CD14-positive monocyte (primary cell): Measurements from ENCODE around the gene DGKQ. TPM values are rescaled to one million over a fixed set of nuclear protein-coding genes. Genes with fewer than 3 reads are reported as not detected.

Source experiments
- DNase-seq, 3 donors: peaks; one replicate each; pipeline ENCODE4 v3.0.0-alpha.2; 2011 to 2022
- H2AFZ ChIP-seq: 2 replicates; pipeline ENCODE4 v1.6.0; 2012; ENCODE audit warnings: mild to moderate bottlenecking, low read depth, low read length, inconsistent platforms; ENCODE audit not compliant: insufficient read depth, poor library complexity, severe bottlenecking
- H3K27ac ChIP-seq, 2 donors: 1 replicate in 1 of 2; 2 replicates in 1 of 2; pipeline ENCODE4 v1.5.1; 2012 to 2013; ENCODE audit warnings: low read length in 2 of 2, control low read depth in 1 of 2, inconsistent platforms in 1 of 2, low read depth in 1 of 2, mild to moderate bottlenecking in 1 of 2
- H3K27me3 ChIP-seq, 2 donors: one replicate each; pipeline versions ENCODE4 v1.6.0 to v1.6.1; 2011 to 2013; ENCODE audit warnings: low read length in 2 of 2; ENCODE audit not compliant: control insufficient read depth in 2 of 2, insufficient read depth in 2 of 2
- H3K36me3 ChIP-seq, 2 donors: replicated peaks in 1 of 2; 1 replicate in 1 of 2; 2 replicates in 1 of 2; pipeline versions ENCODE4 v1.5.1 to v1.6.1; 2012 to 2013; ENCODE audit warnings: low read length in 2 of 2, control low read depth in 1 of 2, inconsistent platforms in 1 of 2, mild to moderate bottlenecking in 1 of 2; ENCODE audit not compliant: insufficient read depth in 2 of 2, control insufficient read depth in 1 of 2
- H3K4me1 ChIP-seq, 2 donors: 1 replicate in 1 of 2; 2 replicates in 1 of 2; pipeline versions ENCODE4 v1.5.1 to v1.6.1; 2012 to 2013; ENCODE audit warnings: low read length in 2 of 2, control low read depth in 1 of 2, inconsistent platforms in 1 of 2, mild to moderate bottlenecking in 1 of 2, moderate library complexity in 1 of 2; ENCODE audit not compliant: insufficient read depth in 2 of 2, control insufficient read depth in 1 of 2
- H3K4me2 ChIP-seq: replicated peaks from 2 replicates; pipeline ENCODE3; 2012; ENCODE audit warnings: low read length, moderate library complexity, mild to moderate bottlenecking; ENCODE audit not compliant: poor library complexity, severe bottlenecking; ENCODE audit errors: extremely low read depth
- H3K4me3 ChIP-seq, 3 experiments: fragments of 200-600 bp in 1 of 3; sonication (generic) in 1 of 3; replicated peaks in 1 of 3; 1 replicate in 2 of 3; 2 replicates in 1 of 3; pipeline ENCODE4 v1.5.1; 2011 to 2013; ENCODE audit warnings: low read length in 3 of 3, mild to moderate bottlenecking in 3 of 3, control low read depth in 2 of 3, low read depth in 2 of 3, inconsistent platforms in 1 of 3, moderate library complexity in 1 of 3
- H3K79me2 ChIP-seq: 2 replicates; pipeline ENCODE4 v1.6.0; 2012; ENCODE audit warnings: mild to moderate bottlenecking, control low read depth, inconsistent platforms, low read length, moderate library complexity; ENCODE audit not compliant: insufficient read depth
- H3K9ac ChIP-seq: 2 replicates; pipeline ENCODE4 v1.6.0; 2017; ENCODE audit warnings: low read length, mild to moderate bottlenecking; ENCODE audit not compliant: insufficient read depth, poor library complexity, severe bottlenecking
- H3K9me3 ChIP-seq, 2 donors: replicated peaks in 1 of 2; 1 replicate in 1 of 2; 2 replicates in 1 of 2; pipeline versions ENCODE4 v1.5.1 to v1.6.1; 2012 to 2013; ENCODE audit warnings: low read length in 2 of 2, control low read depth in 1 of 2; ENCODE audit not compliant: control insufficient read depth in 1 of 2, insufficient read depth in 1 of 2
- H4K20me1 ChIP-seq: 2 replicates; pipeline ENCODE4 v1.6.0; 2012; ENCODE audit warnings: mild to moderate bottlenecking, low read length, control low read depth, moderate library complexity; ENCODE audit not compliant: insufficient read depth
- H3K27ac Mint-ChIP-seq, 7 donors: one replicate each; pipeline ENCODE4 v1.8.0; 2020; ENCODE audit warnings: mild to moderate bottlenecking in 7 of 7, mixed read lengths in 7 of 7, moderate library complexity in 6 of 7, inconsistent platforms in 2 of 7
- H3K27me3 Mint-ChIP-seq, 3 donors: one replicate each; pipeline ENCODE4 v1.8.0; 2021 to 2022; ENCODE audit warnings: low read depth in 3 of 3, mild to moderate bottlenecking in 3 of 3, mixed read lengths in 3 of 3, moderate library complexity in 3 of 3, inconsistent platforms in 1 of 3
- H3K36me3 Mint-ChIP-seq, 2 donors: one replicate each; pipeline ENCODE4 v1.8.0; 2020; ENCODE audit warnings: mixed read lengths in 2 of 2, inconsistent platforms in 1 of 2, mild to moderate bottlenecking in 1 of 2
- H3K4me1 Mint-ChIP-seq: one replicate; pipeline ENCODE4 v1.8.0; 2020; ENCODE audit warnings: mild to moderate bottlenecking, mixed read lengths
- H3K4me3 Mint-ChIP-seq, 2 donors: one replicate each; pipeline ENCODE4 v1.8.0; 2020; ENCODE audit warnings: mild to moderate bottlenecking in 2 of 2, mixed read lengths in 2 of 2, moderate library complexity in 1 of 2
- H3K9me3 Mint-ChIP-seq, 7 donors: one replicate each; pipeline ENCODE4 v1.8.0; 2020 to 2022; ENCODE audit warnings: mixed read lengths in 7 of 7, mild to moderate bottlenecking in 6 of 7, moderate library complexity in 6 of 7, inconsistent platforms in 2 of 7
- CTCF ChIP-seq: fragments of 200-600 bp; IDR thresholded peaks from one replicate; pipeline ENCODE4 v1.8.0; 2022; ENCODE audit warnings: antibody characterized with exemption, mild to moderate bottlenecking
- WGBS: methylation state at CpG from one replicate; pipeline ENCODE4 v1.1.5; 2013; ENCODE audit warnings: missing lambda C conversion rate; ENCODE audit not compliant: insufficient coverage; 5-methylcytosine and 5-hydroxymethylcytosine counted together
- intact Hi-C, 2 donors: fragments of 100-400 bp; cut with micrococcal nuclease; formaldehyde crosslinking; loops; one replicate each; pipeline versions ENCODE4 v1.15.0 to v1.15.1; 2023
- polyA plus RNA-seq, 3 donors: library from polyadenylated mRNA; depleted of rRNA in 1 of 3; unstranded in 2 of 3; stranded (reverse) in 1 of 3; fragments of 300-500 nt in 2 of 3; fragments of >200 nt in 1 of 3; fragmentation: Illumina TruSeq in 2 of 3; gene quantifications; 1 replicate in 2 of 3; 2 replicates in 1 of 3; pipeline ENCODE4 v1.2.3, GENCODE V29; 2012 to 2021

Gene DGKQ
- polyA plus RNA-seq, 3 donors = 0.58 to 23.1 (median 2.4) TPM

DNA sequence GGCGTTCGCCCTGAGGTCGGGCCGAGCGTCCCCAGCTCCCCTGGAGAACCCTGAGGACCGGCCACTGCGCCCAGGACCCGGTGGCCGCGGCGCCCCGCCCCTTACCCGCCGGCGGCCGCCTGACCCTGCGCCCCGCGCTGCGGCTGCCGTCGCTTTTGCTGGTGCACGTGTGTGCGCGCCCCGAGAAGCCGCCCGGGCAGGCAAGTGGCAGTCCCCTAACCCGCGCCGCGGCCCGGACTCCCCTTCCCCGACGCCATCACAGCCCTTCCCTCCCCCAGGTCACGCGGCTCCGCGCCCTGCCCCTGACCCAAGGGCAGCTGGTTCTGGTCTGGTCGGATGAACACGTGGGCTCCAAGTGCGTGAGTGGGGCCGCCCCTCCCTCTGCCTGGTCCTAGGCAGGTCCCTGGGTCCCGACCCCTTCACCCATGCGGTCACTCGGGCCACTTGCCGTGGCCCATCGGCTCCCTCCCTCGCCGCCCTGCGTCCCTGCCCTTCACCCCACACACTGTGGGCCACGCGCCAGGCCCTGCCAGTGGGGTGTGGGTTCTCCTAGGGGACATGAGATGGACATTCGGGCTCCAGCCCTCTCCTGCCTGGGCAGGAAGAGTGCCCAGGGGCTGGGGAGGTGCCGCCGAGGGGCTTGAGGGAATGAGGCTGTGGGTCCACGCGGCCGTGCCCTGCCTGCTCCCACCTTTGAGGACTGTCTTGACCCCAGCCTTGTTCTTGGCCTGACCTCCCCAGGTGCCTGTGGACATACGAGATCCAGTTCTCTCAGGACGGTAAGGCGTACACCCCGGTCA, 30.1 kb upstream of the DGKQ start:
- Histone ChIP-seq H4K20me1 (peaks cover 13% of the 10 kb centered on the region), H3K27me3 (peaks cover 14 to 83% of the 10 kb centered on the region in 2 donors), H3K79me2 (no peaks in the 10 kb centered on the region), H3K27ac (no peak overlapping the region), H3K9me3 (peaks cover 0 to 9% of the 10 kb centered on the region in 2 donors), H2AFZ (no peak overlapping the region), H3K9ac (no peak overlapping the region), H3K36me3 (no peaks in the 10 kb centered on the region), H3K4me3 (no peak overlapping the region), H3K4me2 (no peak overlapping the region), H3K4me1 (peaks cover 5 to 13% of the 10 kb centered on the region in 2 donors)
- H3K27ac Mint-ChIP-seq = no peak overlapping the region
- H3K9me3 Mint-ChIP-seq = peaks cover 6 to 35% (median 14%) of the 10 kb centered on the region in 7 donors
- intact Hi-C loops = loop anchor here (10.0 kb wide), 1 partner anchor 581 kb away; no protein-coding TSS in a partner anchor
- WGBS = 25% methylated on average over 49 of the region's 63 CpGs
- no peak for TF ChIP-seq CTCF
- H3K27me3 Mint-ChIP-seq = peaks cover 67 to 90% (median 71%) of the 10 kb centered on the region in 3 donors
- peaks cover 4% of the 10 kb centered on the region for H3K4me1 Mint-ChIP-seq
- DNase-seq = no peak
- H3K36me3 Mint-ChIP-seq = peaks cover 0 to 2% of the 10 kb centered on the region in 2 donors
- peak overlapping the region in 1 of 2 donors; percentile 63 for H3K4me3 Mint-ChIP-seq

GRCh38 chr4:1002631-1003251, 29.4 kb upstream of the DGKQ start:
- intact Hi-C loops = loop anchor here (10.0 kb wide), 1 partner anchor 582 kb away; no protein-coding TSS in a partner anchor
- 3% methylated on average over 60 of the region's 75 CpGs for WGBS

More at GRCh38 chr4:1002631-1003251, 29.4 kb upstream of the DGKQ start:
- Histone ChIP-seq H2AFZ (no peak overlapping the region), H3K4me1 (peaks cover 4 to 12% of the 10 kb centered on the region in 2 donors), H4K20me1 (peaks cover 20% of the 10 kb centered on the region), H3K4me2 (peak overlapping the region; percentile 11), H3K9ac (no peak overlapping the region), H3K27me3 (peaks cover 15 to 83% of the 10 kb centered on the region in 2 donors), H3K79me2 (no peaks in the 10 kb centered on the region), H3K36me3 (no peaks in the 10 kb centered on the region), H3K9me3 (peaks cover 4 to 9% of the 10 kb centered on the region in 2 donors), H3K27ac (no peak overlapping the region), H3K4me3 (no peak overlapping the region)
- H3K27ac Mint-ChIP-seq = no peak overlapping the region
- peaks cover 6 to 37% (median 13%) of the 10 kb centered on the region in 7 donors for H3K9me3 Mint-ChIP-seq
- peaks cover 0 to 2% of the 10 kb centered on the region in 2 donors for H3K36me3 Mint-ChIP-seq
- peaks cover 3% of the 10 kb centered on the region for H3K4me1 Mint-ChIP-seq
- H3K27me3 Mint-ChIP-seq = peaks cover 67 to 90% (median 71%) of the 10 kb centered on the region in 3 donors
- DNase-seq = no peak
- H3K4me3 Mint-ChIP-seq = no peak overlapping the region
- no peak for TF ChIP-seq CTCF
